22Rv1 (cell line): ENCODE data around the gene SERPINB8.

Experiments used
- ZFX ChIP-seq: fragments of 450-650 bp; IDR thresholded peaks from 2 replicates; pipeline ENCODE4 v1.6.1; 2017; ENCODE audit warnings: antibody characterized with exemption, borderline replicate concordance
- TF ChIP-seq, protein P1 (sequence below): fragments of 450-650 bp; IDR thresholded peaks from 2 replicates; pipeline ENCODE4 v1.5.1; 2017; ENCODE audit warnings: mild to moderate bottlenecking

DNA sequence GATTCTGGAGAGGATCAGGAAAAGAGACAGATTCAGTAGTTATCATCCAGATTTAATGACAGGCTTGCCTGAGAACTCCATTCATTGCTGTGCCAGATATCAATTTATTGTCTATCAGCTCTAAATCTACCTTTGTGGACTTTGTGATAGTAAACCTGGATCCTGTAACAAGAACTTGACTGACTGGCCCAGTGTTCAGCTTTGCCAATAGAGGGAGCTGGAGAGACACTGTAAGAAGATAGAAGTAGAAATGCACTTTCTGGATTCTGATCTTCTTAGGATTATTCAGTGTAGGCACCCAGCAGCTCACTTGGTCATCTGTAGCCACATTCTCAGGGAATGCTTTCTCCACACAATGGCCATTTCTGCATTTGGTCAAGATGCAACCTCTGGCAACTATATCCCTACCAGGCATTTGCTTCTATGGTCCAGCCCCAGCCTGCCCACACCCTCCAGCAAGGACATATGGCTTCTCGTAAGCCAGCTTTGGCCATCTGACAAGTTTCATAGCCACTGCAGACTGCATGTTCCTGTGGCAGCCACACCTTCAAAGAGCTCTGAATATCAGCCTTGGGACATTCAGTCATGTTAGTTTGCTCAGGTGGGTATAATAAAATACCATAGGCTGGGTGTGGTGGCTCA, 6.1 kb upstream of the SERPINB8 start:
- TF ChIP-seq, protein P1, sequence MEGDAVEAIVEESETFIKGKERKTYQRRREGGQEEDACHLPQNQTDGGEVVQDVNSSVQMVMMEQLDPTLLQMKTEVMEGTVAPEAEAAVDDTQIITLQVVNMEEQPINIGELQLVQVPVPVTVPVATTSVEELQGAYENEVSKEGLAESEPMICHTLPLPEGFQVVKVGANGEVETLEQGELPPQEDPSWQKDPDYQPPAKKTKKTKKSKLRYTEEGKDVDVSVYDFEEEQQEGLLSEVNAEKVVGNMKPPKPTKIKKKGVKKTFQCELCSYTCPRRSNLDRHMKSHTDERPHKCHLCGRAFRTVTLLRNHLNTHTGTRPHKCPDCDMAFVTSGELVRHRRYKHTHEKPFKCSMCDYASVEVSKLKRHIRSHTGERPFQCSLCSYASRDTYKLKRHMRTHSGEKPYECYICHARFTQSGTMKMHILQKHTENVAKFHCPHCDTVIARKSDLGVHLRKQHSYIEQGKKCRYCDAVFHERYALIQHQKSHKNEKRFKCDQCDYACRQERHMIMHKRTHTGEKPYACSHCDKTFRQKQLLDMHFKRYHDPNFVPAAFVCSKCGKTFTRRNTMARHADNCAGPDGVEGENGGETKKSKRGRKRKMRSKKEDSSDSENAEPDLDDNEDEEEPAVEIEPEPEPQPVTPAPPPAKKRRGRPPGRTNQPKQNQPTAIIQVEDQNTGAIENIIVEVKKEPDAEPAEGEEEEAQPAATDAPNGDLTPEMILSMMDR, result peak; percentile 90
- no peak for TF ChIP-seq ZFX
